Endothelial cell of umbilical vein (primary cell): Measurements from ENCODE around the gene MCM8. TPM values are rescaled to one million over a fixed set of nuclear protein-coding genes. Genes with fewer than 3 reads are reported as not detected.

Experiments used
- BruUV-seq: library from RNA; stranded (reverse); fragments of 400-500 nt; replicated peaks from 2 replicates; lab custom pipeline; 2021; lab: Mats Ljungman, UMichigan
- CTCF ChIA-PET: fragments of 300-600, 350-600 bp; sonication (Branson Sonifier 250); formaldehyde crosslinking; loops from one replicate; lab custom pipeline; 2021; ENCODE audit warnings: antibody characterized with exemption, inconsistent platforms; lab: Charles Lee
- POLR2A ChIA-PET: fragments of 300-600, 350-600 bp; sonication (Branson Sonifier 250); formaldehyde crosslinking; loops from one replicate; lab custom pipeline; 2021; ENCODE audit warnings: antibody characterized with exemption, inconsistent platforms; lab: Charles Lee
- DNase-seq: peaks from one replicate; pipeline ENCODE4 v3.0.0-alpha.2; 2011; ENCODE audit warnings: low read depth, low spot score
- FAIRE-seq: peaks from 2 replicates; lab custom pipeline; 2011; peaks lifted over from hg19 to GRCh38; lab: Jason Lieb, UNC
- H2AFZ ChIP-seq: 2 replicates; pipeline ENCODE4 v1.6.0; 2012; ENCODE audit warnings: low read depth, low read length, control low read depth, inconsistent platforms
- H3K27ac ChIP-seq: 2 replicates; pipeline ENCODE4 v1.5.1; 2011; ENCODE audit warnings: low read depth, mild to moderate bottlenecking, control low read depth, low read length, moderate library complexity; ENCODE audit not compliant: insufficient read depth
- H3K27me3 ChIP-seq, 2 experiments: 2 replicates each; pipeline versions ENCODE4 v1.6.0 to v1.6.1; 2011; ENCODE audit warnings: low read length in 2 of 2, mixed read lengths in 1 of 2; ENCODE audit not compliant: control insufficient read depth in 2 of 2, insufficient read depth in 2 of 2
- H3K36me3 ChIP-seq, 2 experiments: 2 replicates in 1 of 2; 3 replicates in 1 of 2; pipeline ENCODE4 v1.5.1; 2011; ENCODE audit warnings: low read length in 2 of 2, mild to moderate bottlenecking in 1 of 2, moderate library complexity in 1 of 2; ENCODE audit not compliant: control insufficient read depth in 2 of 2, insufficient read depth in 2 of 2; ENCODE audit errors: extremely low read depth in 1 of 2
- H3K4me1 ChIP-seq: 3 replicates; pipeline ENCODE4 v1.5.1; 2011; ENCODE audit warnings: mild to moderate bottlenecking, low read length; ENCODE audit not compliant: control insufficient read depth, insufficient read depth; ENCODE audit errors: extremely low read depth
- H3K4me2 ChIP-seq: 2 replicates; pipeline ENCODE4 v1.6.1; 2011; ENCODE audit warnings: low read length, control low read depth, mixed read lengths; ENCODE audit not compliant: insufficient read depth
- H3K4me3 ChIP-seq, 3 experiments: fragments of 200-600 bp in 1 of 3; sonication (generic), shearing (Covaris generic) in 1 of 3; replicated peaks in 1 of 3; 2 replicates each; pipeline ENCODE4 v1.5.1; 2011 to 2016; ENCODE audit warnings: control low read depth in 3 of 3, low read length in 3 of 3, mild to moderate bottlenecking in 2 of 3, inconsistent platforms in 1 of 3, low read depth in 1 of 3, moderate library complexity in 1 of 3; ENCODE audit not compliant: insufficient read depth in 1 of 3
- H3K79me2 ChIP-seq: 2 replicates; pipeline ENCODE4 v1.6.0; 2012; ENCODE audit warnings: low read length, inconsistent platforms; ENCODE audit not compliant: control insufficient read depth, insufficient read depth
- H3K9ac ChIP-seq: replicated peaks from 2 replicates; pipeline ENCODE3; 2011; ENCODE audit warnings: low read length, control low read depth; ENCODE audit not compliant: insufficient read depth; ENCODE audit errors: extremely low read depth
- H3K9me1 ChIP-seq: replicated peaks from 3 replicates; pipeline ENCODE4 v1.6.0; 2011; ENCODE audit warnings: mild to moderate bottlenecking, low read length; ENCODE audit not compliant: control insufficient read depth, insufficient read depth; ENCODE audit errors: extremely low read depth
- H3K9me3 ChIP-seq: replicated peaks from 2 replicates; pipeline ENCODE4 v1.5.1; 2012; ENCODE audit warnings: low read length, inconsistent platforms; ENCODE audit not compliant: control insufficient read depth, insufficient read depth
- H4K20me1 ChIP-seq: replicated peaks from 2 replicates; pipeline ENCODE3; 2011; ENCODE audit warnings: mild to moderate bottlenecking, low read length; ENCODE audit not compliant: control insufficient read depth, insufficient read depth; ENCODE audit errors: extremely low read depth
- EZH2 ChIP-seq: IDR thresholded peaks from 2 replicates; pipeline ENCODE4 v1.6.1; 2012; ENCODE audit warnings: borderline replicate concordance, low read depth, mild to moderate bottlenecking, moderate library complexity, low read length, inconsistent platforms; ENCODE audit not compliant: severe bottlenecking
- FOS ChIP-seq: IDR thresholded peaks from 2 replicates; pipeline ENCODE4 v1.6.1; 2011; ENCODE audit warnings: mild to moderate bottlenecking, low read length, moderate library complexity, borderline replicate concordance; ENCODE audit not compliant: insufficient read depth
- GATA2 ChIP-seq: IDR thresholded peaks from 2 replicates; pipeline ENCODE4 v1.7.0; 2011; ENCODE audit warnings: low read depth, mild to moderate bottlenecking, moderate library complexity, mixed read lengths, low read length; ENCODE audit not compliant: insufficient read length, insufficient read depth
- JUN ChIP-seq: IDR thresholded peaks from 2 replicates; pipeline ENCODE4 v1.6.1; 2011; ENCODE audit warnings: borderline replicate concordance, low read depth; ENCODE audit not compliant: insufficient read length, insufficient read depth
- MYC ChIP-seq: IDR thresholded peaks from one replicate; pipeline ENCODE4 v1.6.1; 2011; ENCODE audit warnings: mild to moderate bottlenecking, low read depth, low read length
- POLR2A ChIP-seq: IDR thresholded peaks from 2 replicates; pipeline ENCODE4 v1.6.1; 2012; ENCODE audit warnings: low read depth, mild to moderate bottlenecking, control low read depth, low read length
- POLR2AphosphoS5 ChIP-seq: IDR thresholded peaks from 2 replicates; pipeline ENCODE4 v1.6.1; 2012; ENCODE audit warnings: low read depth, mild to moderate bottlenecking, control low read depth, low read length, moderate library complexity; ENCODE audit not compliant: insufficient read depth
- dilution Hi-C: fragments of 300-500 bp; cut with MboI; formaldehyde crosslinking; loops from one replicate; pipeline ENCODE4 v1.15.0; 2019; ENCODE audit warnings: low sequenced_read_pairs; ENCODE audit not compliant: extremely low pct_ligation_motif_present
- intact Hi-C: fragments of 100-400 bp; cut with micrococcal nuclease; formaldehyde crosslinking; loops from one replicate; pipeline ENCODE4 v1.10.0; 2022
- polyA plus RNA-seq, 4 experiments: library from polyadenylated mRNA; depleted of rRNA in 3 of 4; stranded (reverse) in 3 of 4; unstranded in 1 of 4; fragments of >200 nt; gene quantifications; 2 replicates each; pipeline versions ENCODE4 v1.2.1 to v1.2.3, GENCODE V29; 2011 to 2012; ENCODE audit warnings: missing spikeins in 1 of 4
- total RNA-seq: library from RNA; stranded (reverse); gene quantifications from 2 replicates; pipeline ENCODE4 v1.2.3, GENCODE V29; 2021
- TF ChIP-seq, protein P1 (sequence below), 2 donors: IDR thresholded peaks; 1 replicate in 1 of 2; 2 replicates in 1 of 2; pipeline ENCODE4 v1.5.1; 2011; ENCODE audit warnings: low read length in 2 of 2, mild to moderate bottlenecking in 2 of 2, moderate library complexity in 2 of 2, control low read depth in 1 of 2, inconsistent platforms in 1 of 2, low read depth in 1 of 2; ENCODE audit not compliant: insufficient read depth in 1 of 2; ENCODE audit errors: extremely low read depth in 1 of 2
- TF ChIP-seq, protein P2 (sequence below): IDR thresholded peaks from 2 replicates; pipeline ENCODE4 v1.6.1; 2011; ENCODE audit not compliant: insufficient read depth, insufficient read length

MCM8 gene
- total and polyA plus RNA-seq, 2 donors (not counting 3 experiments of a cell fraction or from before 2014, with no cell fraction given): 2.9 to 14.4 TPM

DNA sequence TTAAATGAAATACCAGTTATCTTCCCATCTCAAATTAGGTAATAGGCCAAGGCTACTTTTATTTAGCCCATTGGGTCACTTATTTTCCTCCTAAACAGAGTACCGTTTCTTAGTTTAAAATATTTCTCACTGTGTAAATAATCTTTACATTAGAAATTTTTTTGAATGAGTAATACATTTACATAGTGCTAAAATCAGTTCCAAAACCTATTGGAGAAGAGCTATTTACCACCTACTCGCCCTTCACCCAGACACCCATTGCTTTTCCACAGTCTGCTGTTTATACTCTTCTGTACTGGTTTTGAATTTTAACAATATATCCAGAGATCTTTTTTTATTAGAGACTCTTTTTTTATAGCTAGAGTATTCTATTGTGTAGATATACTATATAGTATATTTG lies 36.9 kb downstream of the MCM8 start:
- intact Hi-C loops: no loop called here
- ChIA-PET CTCF (no interaction called here), POLR2A (no interaction called here)
- no peaks in the 10 kb centered on the region for H3K9me3 ChIP-seq
- no peak overlapping the region for H2AFZ ChIP-seq
- no peak overlapping the region for H3K27ac ChIP-seq
- no peaks in the 10 kb centered on the region for H3K9me1 ChIP-seq
- H3K4me3 ChIP-seq: no peak overlapping the region
- no peaks in the 10 kb centered on the region for H3K79me2 ChIP-seq
- no peak overlapping the region for H3K9ac ChIP-seq
- no TSS peak for BruUV-seq
- dilution Hi-C loops: no loop called here
- FAIRE-seq (no peak), DNase-seq (no peak)
- H3K27me3 ChIP-seq: no peaks in the 10 kb centered on the region
- TF ChIP-seq MYC (no peak), FOS (no peak), POLR2AphosphoS5 (no peak), GATA2 (no peak), EZH2 (no peak), POLR2A (no peak), JUN (no peak)
- TF ChIP-seq, protein P1, sequence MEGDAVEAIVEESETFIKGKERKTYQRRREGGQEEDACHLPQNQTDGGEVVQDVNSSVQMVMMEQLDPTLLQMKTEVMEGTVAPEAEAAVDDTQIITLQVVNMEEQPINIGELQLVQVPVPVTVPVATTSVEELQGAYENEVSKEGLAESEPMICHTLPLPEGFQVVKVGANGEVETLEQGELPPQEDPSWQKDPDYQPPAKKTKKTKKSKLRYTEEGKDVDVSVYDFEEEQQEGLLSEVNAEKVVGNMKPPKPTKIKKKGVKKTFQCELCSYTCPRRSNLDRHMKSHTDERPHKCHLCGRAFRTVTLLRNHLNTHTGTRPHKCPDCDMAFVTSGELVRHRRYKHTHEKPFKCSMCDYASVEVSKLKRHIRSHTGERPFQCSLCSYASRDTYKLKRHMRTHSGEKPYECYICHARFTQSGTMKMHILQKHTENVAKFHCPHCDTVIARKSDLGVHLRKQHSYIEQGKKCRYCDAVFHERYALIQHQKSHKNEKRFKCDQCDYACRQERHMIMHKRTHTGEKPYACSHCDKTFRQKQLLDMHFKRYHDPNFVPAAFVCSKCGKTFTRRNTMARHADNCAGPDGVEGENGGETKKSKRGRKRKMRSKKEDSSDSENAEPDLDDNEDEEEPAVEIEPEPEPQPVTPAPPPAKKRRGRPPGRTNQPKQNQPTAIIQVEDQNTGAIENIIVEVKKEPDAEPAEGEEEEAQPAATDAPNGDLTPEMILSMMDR (IDR thresholded peaks at IDR 0.05; ENCODE audit: extremely low read depth in 1 of 2, insufficient read depth in 1 of 2, low read depth in 1 of 2, low read length in 2 of 2): no peak
- TF ChIP-seq, protein P2, sequence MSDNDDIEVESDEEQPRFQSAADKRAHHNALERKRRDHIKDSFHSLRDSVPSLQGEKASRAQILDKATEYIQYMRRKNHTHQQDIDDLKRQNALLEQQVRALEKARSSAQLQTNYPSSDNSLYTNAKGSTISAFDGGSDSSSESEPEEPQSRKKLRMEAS: no peak
- H4K20me1 ChIP-seq: no peaks in the 10 kb centered on the region
- no peaks in the 10 kb centered on the region for H3K4me1 ChIP-seq
- H3K36me3 ChIP-seq: peaks cover 0 to 4% of the 10 kb centered on the region in 2 experiments
- H3K4me2 ChIP-seq: no peak overlapping the region
